H1 (cell line): Measurements from ENCODE around the gene GLI1. TPM values are rescaled to one million over a fixed set of nuclear protein-coding genes. Genes with fewer than 3 reads are reported as not detected.
A peak's percentile ranks its signal among the peaks of the same experiment; 100 is the strongest.

Experiments used
- CTCF ChIA-PET: fragments of 300-600 bp; sonication (Branson Sonifier 250); formaldehyde crosslinking; loops from one replicate; lab custom pipeline; 2021; ENCODE audit not compliant: partially characterized antibody; lab: Charles Lee
- POLR2A ChIA-PET: fragments of 300-600 bp; sonication (Branson Sonifier 250); formaldehyde crosslinking; loops from one replicate; lab custom pipeline; 2021; ENCODE audit warnings: inconsistent platforms; ENCODE audit not compliant: partially characterized antibody; lab: Charles Lee
- DNase-seq, 2 experiments: peaks; one replicate each; pipeline versions ENCODE4 v3.0.0 to v3.0.0-alpha.2; 2010 to 2022; ENCODE audit warnings: low spot score in 2 of 2, low read depth in 1 of 2, mixed read lengths in 1 of 2
- FAIRE-seq: peaks from 2 replicates; lab custom pipeline; 2011; peaks lifted over from hg19 to GRCh38; lab: Jason Lieb, UNC
- H2AFZ ChIP-seq: 2 replicates; pipeline ENCODE4 v1.8.1; 2012; ENCODE audit warnings: low read length, inconsistent platforms
- H2AK5ac ChIP-seq: 2 replicates; pipeline ENCODE4 v1.6.1; 2013; ENCODE audit warnings: low read depth, low read length
- H2BK120ac ChIP-seq: replicated peaks from 2 replicates; pipeline ENCODE3; 2013; ENCODE audit warnings: low read depth, low read length, inconsistent platforms
- H2BK12ac ChIP-seq: 2 replicates; pipeline ENCODE4 v1.6.1; 2013; ENCODE audit warnings: low read depth, low read length
- H2BK15ac ChIP-seq: 2 replicates; pipeline ENCODE4 v1.6.1; 2013; ENCODE audit warnings: low read length
- H2BK20ac ChIP-seq: 2 replicates; pipeline ENCODE4 v1.6.1; 2013; ENCODE audit warnings: low read length
- H2BK5ac ChIP-seq: 2 replicates; pipeline ENCODE4 v1.6.1; 2013; ENCODE audit warnings: low read depth, low read length
- H3K14ac ChIP-seq: 2 replicates; pipeline ENCODE4 v1.6.1; 2013; ENCODE audit warnings: inconsistent platforms; ENCODE audit not compliant: insufficient read length
- H3K18ac ChIP-seq: 2 replicates; pipeline ENCODE4 v1.6.1; 2013; ENCODE audit warnings: low read length; ENCODE audit errors: extremely low read depth
- H3K23ac ChIP-seq: 2 replicates; pipeline ENCODE4 v1.6.1; 2013; ENCODE audit warnings: inconsistent platforms; ENCODE audit not compliant: insufficient read length
- H3K23me2 ChIP-seq: 2 replicates; pipeline ENCODE4 v1.6.1; 2013; ENCODE audit warnings: low read depth, low read length
- H3K27ac ChIP-seq: 2 replicates; pipeline ENCODE4 v1.6.1; 2011; ENCODE audit warnings: low read depth, low read length, inconsistent platforms
- H3K27me3 ChIP-seq, 4 experiments: replicated peaks in 1 of 4; 1 replicate in 1 of 4; 2 replicates in 3 of 4; pipeline versions ENCODE4 v1.6.1 to v1.8.1; 2011 to 2013; ENCODE audit warnings: low read length in 3 of 4, mild to moderate bottlenecking in 3 of 4, inconsistent platforms in 2 of 4, mixed read lengths in 2 of 4, moderate library complexity in 1 of 4; ENCODE audit not compliant: control insufficient read depth in 3 of 4, insufficient read depth in 3 of 4; ENCODE audit errors: extremely low read depth in 1 of 4
- H3K36me3 ChIP-seq, 4 experiments: 2 replicates each; pipeline versions ENCODE4 v1.6.1 to v1.8.1; 2011 to 2013; ENCODE audit warnings: mild to moderate bottlenecking in 4 of 4, low read length in 3 of 4, moderate library complexity in 2 of 4, control low read depth in 1 of 4, inconsistent platforms in 1 of 4; ENCODE audit not compliant: insufficient read depth in 4 of 4, control insufficient read depth in 2 of 4
- H3K4ac ChIP-seq: replicated peaks from 2 replicates; pipeline ENCODE3; 2013; ENCODE audit warnings: low read length, low read depth, mixed read lengths, inconsistent platforms; ENCODE audit not compliant: insufficient read length
- H3K4me1 ChIP-seq, 4 experiments: replicated peaks in 1 of 4; 1 replicate in 1 of 4; 2 replicates in 3 of 4; pipeline versions ENCODE4 v1.6.1 to v1.8.1; 2011 to 2013; ENCODE audit warnings: low read length in 3 of 4, inconsistent platforms in 2 of 4, mixed read lengths in 1 of 4; ENCODE audit not compliant: insufficient read depth in 4 of 4, control insufficient read depth in 3 of 4
- H3K4me2 ChIP-seq, 2 experiments: 2 replicates each; pipeline versions ENCODE4 v1.6.1 to v1.8.1; 2011 to 2013; ENCODE audit warnings: low read depth in 2 of 2, low read length in 2 of 2, control low read depth in 1 of 2, inconsistent platforms in 1 of 2, mild to moderate bottlenecking in 1 of 2; ENCODE audit not compliant: insufficient read depth in 1 of 2
- H3K4me3 ChIP-seq, 4 experiments: fragments of 200-600, 300-600 bp in 1 of 4; sonication (generic), shearing (Covaris generic), sonication (Bioruptor Twin) in 1 of 4; 2 replicates each; pipeline versions ENCODE4 v1.5.1 to v1.8.1; 2011 to 2016; ENCODE audit warnings: low read length in 4 of 4, low read depth in 3 of 4, control low read depth in 2 of 4, inconsistent platforms in 2 of 4, mild to moderate bottlenecking in 2 of 4, mixed read lengths in 1 of 4, moderate library complexity in 1 of 4; ENCODE audit not compliant: insufficient read depth in 2 of 4; ENCODE audit errors: extremely low read depth in 1 of 4
- H3K56ac ChIP-seq: replicated peaks from 2 replicates; pipeline ENCODE3; 2013; ENCODE audit warnings: low read depth, mild to moderate bottlenecking, mixed read lengths, low read length, inconsistent platforms; ENCODE audit not compliant: insufficient read length
- H3K79me1 ChIP-seq: 2 replicates; pipeline ENCODE4 v1.6.1; 2013; ENCODE audit warnings: low read depth, low read length, control low read depth
- H3K79me2 ChIP-seq, 2 experiments: 2 replicates each; pipeline versions ENCODE4 v1.6.1 to v1.8.1; 2012 to 2013; ENCODE audit warnings: low read length in 2 of 2, mild to moderate bottlenecking in 2 of 2, inconsistent platforms in 1 of 2; ENCODE audit not compliant: insufficient read depth in 2 of 2, control insufficient read depth in 1 of 2
- H3K9ac ChIP-seq, 4 experiments: replicated peaks in 1 of 4; 1 replicate in 1 of 4; 2 replicates in 3 of 4; pipeline versions ENCODE4 v1.6.1 to v1.8.1; 2011 to 2013; ENCODE audit warnings: low read depth in 3 of 4, low read length in 3 of 4, control low read depth in 2 of 4, mild to moderate bottlenecking in 2 of 4, moderate library complexity in 2 of 4, inconsistent platforms in 1 of 4; ENCODE audit errors: extremely low read depth in 1 of 4
- H3K9me3 ChIP-seq, 2 experiments: 2 replicates each; pipeline versions ENCODE4 v1.6.1 to v1.8.1; 2012 to 2013; ENCODE audit warnings: mild to moderate bottlenecking in 2 of 2, moderate library complexity in 2 of 2, control low read depth in 1 of 2, inconsistent platforms in 1 of 2, low read depth in 1 of 2, low read length in 1 of 2, mixed read lengths in 1 of 2; ENCODE audit not compliant: insufficient read depth in 2 of 2
- H4K20me1 ChIP-seq, 2 experiments: replicated peaks in 1 of 2; 2 replicates each; pipeline versions ENCODE3 to v1.8.1; 2011 to 2013; ENCODE audit warnings: inconsistent platforms in 2 of 2, low read length in 2 of 2, mild to moderate bottlenecking in 1 of 2; ENCODE audit not compliant: insufficient read depth in 2 of 2, control insufficient read depth in 1 of 2
- H4K5ac ChIP-seq: 2 replicates; pipeline ENCODE4 v1.6.1; 2013; ENCODE audit warnings: low read length, low read depth, mixed read lengths, inconsistent platforms; ENCODE audit not compliant: insufficient read length
- H4K8ac ChIP-seq: 2 replicates; pipeline ENCODE4 v1.8.0; 2013; ENCODE audit warnings: mild to moderate bottlenecking, moderate library complexity, low read length, inconsistent platforms; ENCODE audit not compliant: insufficient read depth; ENCODE audit errors: extremely low read depth
- H4K91ac ChIP-seq: replicated peaks from 2 replicates; pipeline ENCODE3; 2013; ENCODE audit warnings: low read length, mixed read lengths, inconsistent platforms; ENCODE audit not compliant: insufficient read length
- BACH1 ChIP-seq: IDR thresholded peaks from 2 replicates; pipeline ENCODE4 v1.6.1; 2012; ENCODE audit warnings: low read length, improper control_type of control experiment
- CEBPB ChIP-seq: IDR thresholded peaks from 2 replicates; pipeline ENCODE4 v1.6.1; 2012; ENCODE audit warnings: low read depth, low read length
- CHD2 ChIP-seq: IDR thresholded peaks from 2 replicates; pipeline ENCODE4 v1.6.1; 2012; ENCODE audit warnings: low read length, improper control_type of control experiment
- CREB1 ChIP-seq: IDR thresholded peaks from 2 replicates; pipeline ENCODE4 v1.6.1; 2012; ENCODE audit warnings: inconsistent platforms
- CTBP2 ChIP-seq: IDR thresholded peaks from 2 replicates; pipeline ENCODE4 v1.7.0; 2011; ENCODE audit warnings: borderline replicate concordance, mild to moderate bottlenecking, moderate library complexity, mixed read lengths, low read length; ENCODE audit not compliant: insufficient read depth, insufficient read length
- POLR2AphosphoS5 ChIP-seq: IDR thresholded peaks from 2 replicates; pipeline ENCODE4 v1.6.1; 2011; ENCODE audit warnings: low read depth, low read length
- RFX5 ChIP-seq: IDR thresholded peaks from 2 replicates; pipeline ENCODE4 v1.6.1; 2011; ENCODE audit warnings: low read depth, low read length, improper control_type of control experiment, borderline replicate concordance
- SIRT6 ChIP-seq: IDR thresholded peaks from one replicate; pipeline ENCODE4 v1.7.1; 2012; ENCODE audit warnings: low read length, inconsistent platforms
- SP1 ChIP-seq: IDR thresholded peaks from 2 replicates; pipeline ENCODE4 v1.6.1; 2011; ENCODE audit warnings: low read depth, low read length
- TAF1 ChIP-seq: IDR thresholded peaks from 2 replicates; pipeline ENCODE4 v1.6.1; 2011; ENCODE audit warnings: mild to moderate bottlenecking, low read depth, low read length
- TCF12 ChIP-seq: IDR thresholded peaks from 2 replicates; pipeline ENCODE4 v1.6.1; 2011; ENCODE audit warnings: low read depth, mild to moderate bottlenecking, low read length
- WGBS, 2 experiments: shearing (Covaris generic) in 1 of 2; methylation state at CpG; one replicate each; pipeline versions ENCODE4 v1.1.6 to v1.1.7; 2013 to 2015; ENCODE audit warnings: low lambda C conversion rate in 2 of 2, mixed read lengths in 2 of 2, inconsistent platforms in 1 of 2, low coverage in 1 of 2, missing lambda C conversion rate in 1 of 2; ENCODE audit not compliant: insufficient replicate concordance in 2 of 2, insufficient coverage in 1 of 2, insufficient read length in 1 of 2; ENCODE audit errors: extremely low coverage in 1 of 2, missing lambda C conversion rate in 1 of 2; 5-methylcytosine and 5-hydroxymethylcytosine counted together
- polyA plus RNA-seq, 7 experiments: library from polyadenylated mRNA; depleted of rRNA in 3 of 7; stranded (reverse) in 5 of 7; unstranded in 2 of 7; fragments of >200 nt in 5 of 7; fragments of 200-250 nt in 2 of 7; gene quantifications; 1 replicate in 5 of 7; 2 replicates in 1 of 7; 4 replicates in 1 of 7; pipeline versions ENCODE4 v1.2.1 to v1.2.3, GENCODE V29; 2011 to 2013; ENCODE audit warnings: missing spikeins in 2 of 7, mixed read lengths in 2 of 7
- total RNA-seq: library from RNA; stranded (reverse); fragmentation: NEBNext Ultra II Directional; extraction: Animal tissue kit (Norgen Biotek cat#: 25700); gene quantifications from 2 replicates; pipeline ENCODE4 v1.2.1, GENCODE V29; 2021

GLI1 gene
- total and polyA plus RNA-seq, 2 of the 8 experiments (the other 6 are each of a cell fraction or from before 2014, with no cell fraction given): 23.5 to 25.3 TPM

DNA sequence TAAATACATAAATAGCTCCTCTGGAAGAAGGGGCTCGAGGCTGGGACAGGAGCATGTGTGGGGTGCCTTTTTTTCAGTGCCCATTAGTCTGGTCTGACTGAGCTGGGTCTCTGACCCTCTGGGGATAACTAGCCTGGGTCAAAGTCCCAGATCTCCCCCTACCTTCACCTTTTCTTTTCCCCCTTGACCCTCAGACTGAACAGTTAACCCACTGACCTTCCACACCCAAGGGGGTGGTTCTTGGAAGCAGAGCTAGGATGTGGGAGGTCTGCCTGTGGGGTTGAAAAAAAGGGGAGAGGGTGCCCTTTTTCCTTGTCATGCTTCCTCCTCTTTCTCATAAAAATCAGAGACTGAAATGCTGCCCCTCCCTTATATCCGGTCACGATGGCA lies 925 bp upstream of the GLI1 start:
- peaks cover 14% of the 10 kb centered on the region for H3K23me2 ChIP-seq
- peak overlapping the region; percentile 36; the same call in 1 of the 2 replicates for H2BK5ac ChIP-seq
- no peak overlapping the region for H3K23ac ChIP-seq
- POLR2A ChIA-PET: interaction anchor here (0.7 to 6.4 kb wide), 26 partner anchors 9 to 365 kb away, joined by 3 to 51 read pairs (median 4); partner anchors contain the start of genes INHBC and SHMT2
- no peak overlapping the region for H3K14ac ChIP-seq
- H3K4me3 ChIP-seq: peak overlapping the region in 3 of 4 experiments; percentile 8 to 91 (median 26); a peak in 5 of 8 replicates
- no peaks in the 10 kb centered on the region for H3K9me3 ChIP-seq
- no peak overlapping the region for H2BK20ac ChIP-seq
- peaks cover 0 to 16% of the 10 kb centered on the region in 2 experiments; a peak in 1 of 4 replicates for H3K79me2 ChIP-seq
- peaks cover 0 to 4% (median 0%) of the 10 kb centered on the region in 4 experiments; a peak in 2 of 8 replicates for H3K36me3 ChIP-seq
- peak overlapping the region; percentile 17 for H4K5ac ChIP-seq
- H3K79me1 ChIP-seq: no peaks in the 10 kb centered on the region
- WGBS, 2 experiments: 34% methylated on average over 3 of the region's 3 CpGs; no CpG with 5 or more reads in 1 of the 2 experiments
- CTCF ChIA-PET: interaction anchor here (0.6 to 18.5 kb wide), 38 partner anchors 8 to 369 kb away, joined by 3 to 478 read pairs (median 4); partner anchors contain the start of genes ARHGAP9, DDIT3, INHBC and MARS1
- no peak for DNase-seq
- no peak overlapping the region for H2AFZ ChIP-seq
- no peak overlapping the region for H3K56ac ChIP-seq
- H3K4me2 ChIP-seq: peak overlapping the region; percentile 85 to 95
- no peak overlapping the region for H2AK5ac ChIP-seq
- no peak overlapping the region; a peak in 1 of 7 replicates for H3K9ac ChIP-seq
- H4K91ac ChIP-seq: peak overlapping the region; percentile 18
- no peak overlapping the region for H2BK120ac ChIP-seq
- no peak for FAIRE-seq
- no peak overlapping the region for H4K8ac ChIP-seq
- no peak overlapping the region for H3K27ac ChIP-seq
- H2BK12ac ChIP-seq: peak overlapping the region; percentile 43; the same call in 1 of the 2 replicates
- TF ChIP-seq RFX5 (no peak), TCF12 (no peak), POLR2AphosphoS5 (no peak), CHD2 (no peak), BACH1 (no peak), SP1 (no peak), CREB1 (no peak), SIRT6 (no peak), TAF1 (no peak), CEBPB (no peak), CTBP2 (no peak)
- no peak overlapping the region; the same call in 1 of the 2 replicates for H2BK15ac ChIP-seq
- no peaks in the 10 kb centered on the region for H3K27me3 ChIP-seq
- peak overlapping the region; percentile 33; the same call in 1 of the 2 replicates for H3K18ac ChIP-seq
- H4K20me1 ChIP-seq: no peaks in the 10 kb centered on the region
- peak overlapping the region; percentile 61 for H3K4ac ChIP-seq
- peaks cover 0 to 32% (median 20%) of the 10 kb centered on the region in 4 experiments; a peak in 6 of 7 replicates for H3K4me1 ChIP-seq
